HG02763 (cell line): Measurements from ENCODE around the gene ZNRF2.
"Not testable (repeated sequence)": the region's sequence is repeated elsewhere in the genome, so short reads cannot be mapped to it uniquely, and the experiment has no call there.

Source experiments
- ATAC-seq: cut with Tn5 transposase; IDR thresholded peaks from one replicate; pipeline ENCODE4 v1.9.1; 2021; ENCODE audit warnings: mild to moderate bottlenecking, moderate library complexity; ENCODE audit not compliant: unreplicated experiment

ZNRF2 gene

DNA sequence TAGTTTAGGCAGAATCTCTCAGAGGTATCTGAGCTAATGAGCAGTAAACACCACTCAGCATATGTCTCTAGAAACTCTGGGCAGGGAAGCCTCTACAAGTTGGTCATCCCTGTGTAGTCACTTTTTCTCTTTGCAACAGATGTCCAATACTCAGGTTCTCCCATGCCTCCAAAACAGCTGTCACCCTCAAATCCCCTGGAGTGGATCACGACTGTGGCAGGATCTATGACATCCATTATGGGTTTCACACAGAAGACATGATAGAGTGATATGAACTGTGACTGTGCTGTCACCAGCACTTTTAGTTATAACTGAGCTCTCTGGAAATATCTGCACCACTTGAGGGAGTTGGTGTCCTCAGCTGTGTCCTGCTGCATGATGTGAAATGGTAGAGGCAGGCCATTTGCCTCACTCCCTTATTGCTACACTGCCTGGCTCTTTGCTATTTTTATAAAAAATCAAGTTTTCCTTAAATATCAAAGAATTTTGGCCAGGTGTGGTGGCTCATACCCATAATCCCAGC, 24.1 kb upstream of the ZNRF2 start:
- ATAC-seq, result no peak

DNA sequence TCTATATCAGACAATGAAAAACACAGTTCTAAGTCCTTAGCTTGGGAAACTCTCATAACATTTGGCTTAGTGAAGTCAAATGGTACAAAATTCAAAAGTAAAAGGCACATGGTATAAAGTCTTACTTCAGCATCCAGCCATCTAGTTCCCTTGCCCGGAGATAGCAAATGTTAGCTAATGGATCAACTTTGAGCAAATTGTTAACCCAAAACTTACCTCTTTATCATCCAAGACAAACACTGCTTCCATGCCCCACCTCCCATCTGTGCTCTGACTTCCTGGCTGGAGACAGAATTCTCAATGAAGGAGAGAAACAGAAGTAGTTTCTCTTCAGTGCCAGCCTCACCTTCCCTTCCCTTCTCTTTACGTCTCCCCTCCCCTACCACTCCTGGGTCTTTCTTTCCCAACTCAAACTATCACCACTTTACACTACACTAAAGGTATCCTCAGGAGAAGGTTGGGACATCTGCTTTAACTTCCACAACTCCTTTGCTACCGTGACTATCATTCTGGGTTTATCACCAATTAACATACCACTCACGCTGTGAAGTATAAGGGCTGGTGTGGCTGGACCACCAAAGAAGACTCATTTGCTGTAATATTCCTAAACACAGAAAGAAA, 21.2 kb upstream of the ZNRF2 start:
- ATAC-seq, result no peak

GRCh38 chr7:30264052-30264451, 20.3 kb upstream of the ZNRF2 start:
- no peak for ATAC-seq

- ATAC-seq, result not testable (repeated sequence)
Observed at GRCh38 chr7:30265189-30265588, 19.2 kb upstream of the ZNRF2 start.

DNA sequence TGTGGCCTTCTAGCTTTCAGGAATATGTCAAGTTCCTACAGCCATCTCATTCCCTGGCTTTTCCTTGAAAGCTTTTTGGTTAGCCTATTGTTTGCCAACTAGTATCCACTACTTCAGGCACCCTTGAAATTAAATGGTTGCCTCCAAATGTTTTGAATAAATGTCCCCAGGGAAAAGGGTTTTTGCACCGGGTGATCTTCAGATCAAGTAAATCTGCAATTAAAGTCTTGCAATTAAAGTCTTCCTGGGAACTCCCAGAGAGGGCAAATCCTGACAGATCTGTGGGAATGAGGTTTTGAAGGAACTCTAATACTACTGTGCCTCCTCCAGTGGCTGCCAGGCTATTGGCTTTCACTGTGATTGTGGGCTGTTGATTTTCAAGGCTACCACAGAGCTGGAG, 17.7 kb upstream of the ZNRF2 start:
- no peak for ATAC-seq

DNA sequence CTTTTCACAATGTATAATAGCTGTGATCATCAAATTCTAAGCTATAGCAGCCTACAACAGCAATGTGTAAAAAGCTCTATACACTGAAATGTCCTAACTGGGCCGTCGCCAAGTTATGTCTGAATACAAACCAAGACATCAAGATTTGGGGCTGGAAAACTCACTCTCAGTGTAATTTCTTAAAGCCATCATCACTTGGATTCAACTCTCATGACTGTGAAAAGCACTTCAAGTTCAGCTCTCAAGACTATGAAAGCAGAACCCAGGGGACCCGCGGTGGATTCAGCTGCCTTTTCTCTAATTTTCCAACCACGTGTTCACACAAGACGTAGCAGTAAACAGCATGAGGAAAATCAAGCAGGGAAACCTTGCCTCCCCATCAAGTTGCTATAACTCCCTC, 15.8 kb upstream of the ZNRF2 start:
- ATAC-seq, result no peak

DNA sequence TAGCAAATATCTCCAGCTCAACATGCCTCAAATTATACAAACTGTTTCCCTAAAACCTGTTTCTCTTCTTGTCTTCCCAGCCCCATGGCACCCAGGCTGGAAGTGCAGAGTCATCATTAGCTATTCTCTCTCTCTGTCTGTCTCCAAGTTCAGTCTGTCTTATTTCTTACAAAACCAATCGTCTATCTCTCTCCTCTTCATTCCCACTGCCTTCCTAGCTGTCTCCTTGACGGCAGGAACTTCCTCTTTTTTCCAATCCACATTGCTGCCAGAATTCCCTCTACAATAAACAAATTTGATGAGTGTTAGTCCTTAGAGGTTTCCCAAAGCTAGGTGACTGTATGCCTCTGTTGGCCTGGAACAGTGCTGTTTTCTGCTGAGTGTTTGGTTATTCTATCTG, 14.9 kb upstream of the ZNRF2 start:
- ATAC-seq, result no peak

DNA sequence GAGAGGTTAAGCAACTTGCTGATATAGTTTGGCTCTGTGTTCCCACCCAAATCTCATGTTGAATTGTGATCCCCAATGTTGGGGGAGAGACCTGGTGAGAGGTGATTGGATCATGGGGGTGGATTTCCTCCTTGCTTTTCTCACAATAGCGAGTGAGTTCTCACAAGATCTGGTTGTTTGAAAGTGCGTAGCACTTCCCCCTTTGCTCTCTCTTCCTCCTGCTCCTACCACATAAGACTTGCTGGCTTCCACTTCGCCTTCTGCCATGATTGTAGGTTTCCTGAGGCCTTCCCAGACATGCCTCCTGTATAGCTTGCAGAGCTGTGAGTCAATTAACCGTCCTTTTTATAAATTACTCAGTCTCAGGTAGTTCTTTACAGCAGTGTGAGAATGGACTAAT, 13.5 kb upstream of the ZNRF2 start:
- ATAC-seq, result no peak

GRCh38 chr7:30272126-30272525, 12.3 kb upstream of the ZNRF2 start:
- no peak for ATAC-seq

DNA sequence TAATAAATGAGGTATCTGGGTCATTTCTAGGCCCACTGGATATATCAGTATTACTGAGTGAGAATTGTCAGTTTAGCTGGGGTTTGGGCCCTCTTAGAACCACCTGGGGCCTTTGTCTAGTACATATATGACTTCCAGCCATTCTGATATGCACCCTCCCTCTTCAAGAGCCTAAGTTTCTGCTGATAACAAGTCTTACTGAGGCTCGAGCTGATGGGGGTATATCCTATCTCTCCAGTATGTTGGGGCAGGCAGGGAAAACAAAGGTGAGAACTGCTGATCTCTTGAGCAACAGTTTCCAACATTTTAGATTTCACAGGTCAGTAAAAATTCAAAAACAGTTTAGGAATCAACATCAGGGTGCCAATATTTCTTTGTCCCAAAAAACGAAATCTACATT, 10.8 kb upstream of the ZNRF2 start:
- no peak for ATAC-seq

DNA sequence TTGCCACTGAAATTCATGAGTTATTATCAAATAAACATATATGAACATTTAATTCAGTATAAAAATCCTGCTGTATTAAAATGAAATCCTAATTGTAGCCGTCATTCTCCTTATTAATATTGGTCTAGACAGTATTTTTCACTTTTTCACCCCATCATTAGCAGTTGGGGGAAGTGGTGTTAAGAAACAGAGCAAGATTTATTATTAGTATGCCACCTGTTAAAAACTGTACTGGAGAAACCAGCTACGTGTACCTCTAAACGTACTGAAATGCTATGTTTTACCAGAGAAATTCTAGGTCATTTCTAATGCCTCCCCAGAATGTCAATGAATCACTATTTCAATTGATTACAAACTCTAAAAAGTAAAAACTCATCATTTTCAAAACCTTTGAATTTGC, 9.8 kb upstream of the ZNRF2 start:
- no peak for ATAC-seq

DNA sequence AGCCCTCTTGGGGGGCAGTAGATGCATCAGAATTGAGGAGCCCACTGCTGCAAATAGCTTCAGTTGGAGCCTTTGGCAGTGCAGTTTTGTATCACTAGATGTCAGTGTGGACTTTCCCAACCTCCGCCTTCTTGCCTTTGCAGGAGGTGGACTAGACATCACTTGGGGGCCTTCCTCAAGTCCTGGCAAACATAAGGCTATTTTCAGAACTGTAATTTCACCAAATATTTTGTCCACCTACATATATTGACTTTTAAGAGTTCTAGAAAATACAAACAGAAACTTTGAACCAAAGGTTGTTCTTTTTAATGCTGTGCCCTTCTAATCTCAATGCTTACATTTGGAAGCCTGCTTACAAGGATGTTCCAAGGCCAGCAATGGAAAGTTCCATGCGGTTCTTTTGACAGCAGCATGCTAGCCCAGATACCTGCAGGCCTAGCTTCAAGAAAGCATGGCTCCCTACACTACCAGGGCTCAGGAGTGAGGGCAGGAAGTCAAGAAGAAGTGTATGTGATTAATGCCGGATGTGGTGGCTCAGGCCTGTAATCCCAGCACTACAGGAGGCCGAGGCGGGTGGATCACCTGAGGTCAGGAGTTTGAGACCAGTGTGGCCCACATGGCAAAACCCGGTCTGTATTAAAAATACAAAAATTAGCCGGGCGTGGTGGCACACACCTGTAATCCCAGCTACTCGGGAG, 8.0 kb upstream of the ZNRF2 start:
- no peak for ATAC-seq

DNA sequence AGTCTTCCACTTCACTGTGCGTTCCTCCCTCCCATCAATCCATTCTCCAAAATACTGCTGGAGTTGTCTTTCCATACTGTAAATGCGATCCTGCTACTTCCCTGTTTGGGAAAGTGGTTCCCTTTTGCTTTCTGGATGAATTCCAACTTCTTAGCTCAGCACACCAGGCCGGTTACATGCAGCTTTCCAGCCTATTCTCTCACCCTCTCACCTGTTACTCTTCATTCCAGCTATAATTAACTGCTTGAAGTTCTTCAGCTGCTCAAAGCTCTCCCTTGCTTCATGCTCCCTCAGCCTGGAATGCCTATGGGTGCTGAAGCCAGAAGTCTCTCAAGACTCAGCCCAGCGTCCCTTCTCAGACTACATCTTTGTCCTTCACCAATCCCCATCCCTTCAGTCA, 6.0 kb upstream of the ZNRF2 start:
- ATAC-seq, result no peak

DNA sequence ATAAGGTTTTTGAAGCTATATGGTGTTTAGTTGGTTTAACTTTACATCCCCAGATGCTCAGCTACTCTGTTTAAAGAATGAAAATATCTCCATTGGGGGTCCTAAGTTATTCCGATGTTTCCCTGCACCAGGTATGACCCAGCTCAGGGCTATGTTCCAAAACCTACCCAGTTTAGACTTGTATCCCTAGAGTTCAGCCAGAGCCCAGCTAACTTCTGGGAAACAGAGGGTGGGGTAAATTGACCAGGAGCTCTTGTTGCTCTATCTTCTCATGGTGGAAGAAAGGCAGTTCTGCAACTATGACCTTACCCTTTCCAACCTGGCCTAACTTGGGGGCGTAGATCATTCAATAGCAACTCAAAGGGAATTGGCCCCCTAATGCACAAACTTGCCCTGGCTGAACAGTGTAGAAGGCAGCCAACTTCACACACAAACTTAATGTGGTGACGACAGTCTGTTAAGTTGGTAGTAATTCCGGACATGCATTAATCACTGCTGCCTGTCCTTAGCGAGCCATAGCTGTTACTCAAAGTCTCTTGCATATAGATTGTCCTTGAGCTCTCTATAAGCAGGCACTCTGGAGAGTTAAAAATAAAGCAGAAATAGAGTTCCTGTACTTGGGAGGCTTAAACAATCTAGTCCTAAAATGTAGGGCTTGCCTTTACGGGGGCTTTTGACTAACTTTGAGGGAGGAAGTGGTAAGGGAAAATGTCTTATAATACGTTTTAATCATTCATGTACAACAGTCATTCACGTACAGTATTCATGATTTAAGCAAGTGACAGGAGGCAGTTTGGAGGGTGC, 5.3 kb upstream of the ZNRF2 start:
- ATAC-seq, result no peak

- ATAC-seq, result no peak
Observed at GRCh38 chr7:30279653-30279904, 4.8 kb upstream of the ZNRF2 start.

DNA sequence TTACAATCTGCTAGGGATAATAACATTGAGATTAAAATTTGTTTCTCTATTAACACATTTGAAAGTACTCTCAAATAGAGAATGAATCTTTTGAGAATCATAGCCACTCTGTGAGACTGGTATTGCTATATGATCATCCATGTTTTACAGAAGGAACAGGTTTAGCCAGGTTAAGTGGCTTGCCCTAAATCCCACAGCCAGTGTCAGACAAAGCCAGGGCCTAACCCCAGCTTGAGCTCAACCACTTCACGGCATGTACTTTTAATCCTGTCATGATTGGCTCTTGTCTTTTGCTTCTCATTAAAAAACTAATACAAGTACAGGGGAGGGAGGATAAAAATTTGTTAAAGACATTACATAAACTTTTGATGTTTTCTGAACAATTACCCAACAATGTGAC, 3.8 kb upstream of the ZNRF2 start:
- no peak for ATAC-seq

- ATAC-seq, result no peak
Observed at GRCh38 chr7:30281263-30281662, 3.1 kb upstream of the ZNRF2 start.

DNA sequence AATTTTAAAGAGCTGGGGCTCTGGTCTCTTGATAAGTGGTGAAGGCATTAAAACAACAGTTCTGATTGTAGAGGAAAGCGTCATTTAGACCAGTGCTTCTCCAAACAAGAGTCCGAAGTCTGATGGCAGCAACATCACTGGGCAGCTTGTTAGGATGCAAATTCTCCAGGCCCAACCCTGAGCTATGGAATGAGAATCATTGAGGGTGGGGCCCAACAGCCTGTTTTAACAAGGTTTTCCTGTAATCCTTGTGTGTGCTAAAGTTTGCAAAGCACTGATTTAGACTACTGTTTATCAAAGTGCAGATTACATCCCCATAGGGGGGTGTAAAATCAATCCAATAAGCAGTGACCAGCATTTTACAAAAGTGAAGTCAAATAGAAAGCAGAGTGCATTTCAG, 2.6 kb upstream of the ZNRF2 start:
- no peak for ATAC-seq

GRCh38 chr7:30282735-30283134, 1.7 kb upstream of the ZNRF2 start:
- no peak for ATAC-seq

GRCh38 chr7:30285067-30285535, 704 bp downstream of the ZNRF2 start:
- ATAC-seq, result peak; percentile 10

DNA sequence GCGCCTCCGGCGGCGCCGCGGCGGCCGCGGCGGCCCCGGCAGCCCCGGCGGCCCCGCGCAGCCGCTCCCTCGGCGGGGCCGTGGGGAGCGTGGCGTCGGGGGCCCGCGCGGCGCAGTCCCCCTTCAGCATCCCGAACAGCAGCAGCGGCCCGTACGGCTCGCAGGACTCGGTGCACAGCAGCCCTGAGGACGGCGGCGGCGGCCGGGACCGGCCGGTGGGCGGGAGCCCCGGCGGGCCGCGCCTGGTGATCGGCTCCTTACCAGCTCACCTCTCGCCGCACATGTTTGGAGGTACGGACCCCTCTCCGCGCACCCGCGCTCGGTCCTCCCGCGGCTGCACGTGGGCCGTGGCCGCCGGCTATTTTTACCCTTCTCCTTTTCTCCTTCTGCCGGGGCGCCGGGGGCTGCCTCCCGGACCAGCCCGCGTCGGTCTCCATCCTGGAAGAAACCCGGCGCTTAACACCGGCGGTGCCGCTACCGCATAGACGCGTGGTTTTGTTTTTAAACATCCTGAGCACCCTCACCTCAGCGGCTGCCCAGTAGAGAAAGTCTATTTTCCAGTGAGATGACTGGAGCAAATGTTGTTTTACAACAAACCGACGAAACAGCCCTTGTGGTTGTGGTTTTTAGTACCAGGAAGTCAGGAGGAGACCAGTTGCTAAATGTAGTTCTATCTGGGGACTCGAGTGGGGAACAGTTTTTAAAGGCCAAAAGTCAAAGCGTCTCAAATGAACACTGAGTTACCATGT, 1.3 kb downstream of the ZNRF2 start:
- peak; percentile 3 for ATAC-seq
